ENCODE measurements around the gene ERP27.

The ERP27 gene

DNA sequence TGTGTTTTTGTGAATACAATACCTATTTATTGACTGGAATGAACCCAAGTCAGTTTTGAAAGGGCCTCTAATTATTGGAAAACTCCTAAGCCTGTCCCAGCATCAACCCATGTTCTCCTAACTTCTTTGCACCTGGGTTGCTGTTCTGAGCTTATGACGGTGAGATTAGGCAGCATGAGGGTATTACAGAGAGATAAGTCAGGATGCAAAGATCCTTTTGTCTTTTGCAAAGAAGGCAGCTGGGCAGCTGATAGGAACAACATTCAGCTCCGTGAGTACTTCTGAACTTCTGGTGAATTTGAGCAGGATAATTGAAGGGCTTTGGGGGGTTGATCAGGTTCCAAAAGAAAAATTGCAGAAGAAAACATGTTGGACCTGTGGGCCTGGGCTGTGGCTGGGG lies 34.5 kb upstream of the ERP27 start, which contains the start of gene PDE6H:
PDE6H (plus strand) TSS at position 227 of the 400 bp plus-strand sequence. CDS start 4,971 bp downstream, outside the sequence.
- Histone ChIP-seq H3K9ac (ENCODE audit: low read length) (no peak within 1 kb of the TSS), H2BK5ac (ENCODE audit: low read depth, low read length, poor library complexity, severe bottlenecking) (no peak within 1 kb of the TSS), H3K14ac (ENCODE audit: low read length in 2 of 2) (no peak within 1 kb of the TSS), H4K91ac (ENCODE audit: low read length) (no peak within 1 kb of the TSS), H3K4me2 (ENCODE audit: low read length, poor library complexity, severe bottlenecking) (no peak within 1 kb of the TSS), H3K4me1 (ENCODE audit: control insufficient read depth, insufficient read depth, low read depth, low read length) (no peaks in the 10 kb centered on the region), H3K4me3 (ENCODE audit: insufficient read depth in 1 of 2, low read depth in 1 of 2, low read length in 2 of 2) (no peak within 1 kb of the TSS), H3K9me3 (ENCODE audit: control insufficient read depth, low read length) (no peaks in the 10 kb centered on the region), H2AK5ac (ENCODE audit: low read length, severe bottlenecking) (no peak within 1 kb of the TSS), H3K79me1 (replicated peaks; ENCODE audit: low read length, poor library complexity, severe bottlenecking) (no peaks in the 10 kb centered on the region), H3K4ac (ENCODE audit: low read depth in 1 of 2, low read length in 2 of 2) (no peak within 1 kb of the TSS), H4K8ac (ENCODE audit: low read length) (no peak within 1 kb of the TSS), H2BK120ac (ENCODE audit: low read depth, low read length) (no peak within 1 kb of the TSS), H3K27ac (ENCODE audit: low read length, poor library complexity, severe bottlenecking) (no peak within 1 kb of the TSS), H3K23ac (ENCODE audit: low read length in 2 of 2) (no peak within 1 kb of the TSS), H2AFZ (ENCODE audit: low read depth, low read length) (no peak within 1 kb of the TSS), H2BK12ac (ENCODE audit: low read length in 2 of 2) (no peak within 1 kb of the TSS), H3K36me3 (ENCODE audit: control insufficient read depth in 1 of 2, insufficient read depth in 2 of 2, low read depth in 1 of 2, low read length in 2 of 2) (no peaks in the 10 kb centered on the region), H2BK15ac (ENCODE audit: low read depth, poor library complexity, severe bottlenecking) (no peak within 1 kb of the TSS), H3K18ac (ENCODE audit: low read depth in 1 of 2, low read length in 2 of 2) (no peak within 1 kb of the TSS), H3K27me3 (ENCODE audit: control insufficient read depth in 1 of 2, insufficient read depth in 1 of 2, low read length in 2 of 2) (no peaks in the 10 kb centered on the region)
- no peak for DNase-seq
- WGBS: 83% methylated on average over 2 of the region's 2 CpGs

GRCh38 chr12:14970473-14970872 lies 32.1 kb upstream of the ERP27 start:
- H2BK5ac ChIP-seq (ENCODE audit: low read depth, low read length, poor library complexity, severe bottlenecking): no peak overlapping the region
- 59% methylated on average over 4 of the region's 4 CpGs for WGBS

GRCh38 chr12:14968478-14968877 lies 30.1 kb upstream of the ERP27 start:
- WGBS: 52% methylated on average over 3 of the region's 3 CpGs

More at GRCh38 chr12:14970473-14970872, 32.1 kb upstream of the ERP27 start:
- H3K79me1 ChIP-seq (replicated peaks; ENCODE audit: low read length, poor library complexity, severe bottlenecking): no peaks in the 10 kb centered on the region
- peak overlapping the region; percentile 3 for H4K8ac ChIP-seq (ENCODE audit: low read length)
- peak; percentile 29 for DNase-seq
- no peak overlapping the region for H3K14ac ChIP-seq (ENCODE audit: low read length in 2 of 2)
- no peak overlapping the region for H3K23ac ChIP-seq (ENCODE audit: low read length in 2 of 2)
- no peak overlapping the region for H3K27ac ChIP-seq (ENCODE audit: low read length, poor library complexity, severe bottlenecking)
- no peak overlapping the region for H4K91ac ChIP-seq (ENCODE audit: low read length)
- no peaks in the 10 kb centered on the region for H3K4me1 ChIP-seq (ENCODE audit: control insufficient read depth, insufficient read depth, low read depth, low read length)
- no peak overlapping the region for H2BK120ac ChIP-seq (ENCODE audit: low read depth, low read length)
- H3K27me3 ChIP-seq (ENCODE audit: control insufficient read depth in 1 of 2, insufficient read depth in 1 of 2, low read length in 2 of 2): no peaks in the 10 kb centered on the region
- H2BK15ac ChIP-seq (ENCODE audit: low read depth, poor library complexity, severe bottlenecking): no peak overlapping the region
- H2BK12ac ChIP-seq (ENCODE audit: low read length in 2 of 2): no peak overlapping the region
- H2AK5ac ChIP-seq (ENCODE audit: low read length, severe bottlenecking): no peak overlapping the region
- no peak overlapping the region for H3K9ac ChIP-seq (ENCODE audit: low read length)
- no peaks in the 10 kb centered on the region for H3K9me3 ChIP-seq (ENCODE audit: control insufficient read depth, low read length)
- H3K4ac ChIP-seq (ENCODE audit: low read depth in 1 of 2, low read length in 2 of 2): no peak overlapping the region
- H3K4me3 ChIP-seq (ENCODE audit: insufficient read depth in 1 of 2, low read depth in 1 of 2, low read length in 2 of 2): no peak overlapping the region
- no peak overlapping the region for H3K4me2 ChIP-seq (ENCODE audit: low read length, poor library complexity, severe bottlenecking)
- no peak overlapping the region for H3K18ac ChIP-seq (ENCODE audit: low read depth in 1 of 2, low read length in 2 of 2)
- H2AFZ ChIP-seq (ENCODE audit: low read depth, low read length): no peak overlapping the region
- no peaks in the 10 kb centered on the region for H3K36me3 ChIP-seq (ENCODE audit: control insufficient read depth in 1 of 2, insufficient read depth in 2 of 2, low read depth in 1 of 2, low read length in 2 of 2)

GRCh38 chr12:14965221-14965620 lies 26.9 kb upstream of the ERP27 start:
- Histone ChIP-seq H4K8ac (ENCODE audit: low read length) (no peak overlapping the region), H2BK5ac (ENCODE audit: low read depth, low read length, poor library complexity, severe bottlenecking) (no peak overlapping the region), H3K4me2 (ENCODE audit: low read length, poor library complexity, severe bottlenecking) (no peak overlapping the region), H2BK12ac (ENCODE audit: low read length in 2 of 2) (no peak overlapping the region), H3K9ac (ENCODE audit: low read length) (no peak overlapping the region), H3K4me1 (ENCODE audit: control insufficient read depth, insufficient read depth, low read depth, low read length) (peaks cover 4% of the 10 kb centered on the region), H2BK120ac (ENCODE audit: low read depth, low read length) (no peak overlapping the region), H4K91ac (ENCODE audit: low read length) (no peak overlapping the region), H3K27me3 (ENCODE audit: control insufficient read depth in 1 of 2, insufficient read depth in 1 of 2, low read length in 2 of 2) (no peaks in the 10 kb centered on the region), H3K4me3 (ENCODE audit: insufficient read depth in 1 of 2, low read depth in 1 of 2, low read length in 2 of 2) (no peak overlapping the region), H3K14ac (ENCODE audit: low read length in 2 of 2) (no peak overlapping the region), H3K27ac (ENCODE audit: low read length, poor library complexity, severe bottlenecking) (no peak overlapping the region), H3K36me3 (ENCODE audit: control insufficient read depth in 1 of 2, insufficient read depth in 2 of 2, low read depth in 1 of 2, low read length in 2 of 2) (no peaks in the 10 kb centered on the region), H3K9me3 (ENCODE audit: control insufficient read depth, low read length) (no peaks in the 10 kb centered on the region), H2AFZ (ENCODE audit: low read depth, low read length) (no peak overlapping the region), H3K23ac (ENCODE audit: low read length in 2 of 2) (no peak overlapping the region), H2AK5ac (ENCODE audit: low read length, severe bottlenecking) (no peak overlapping the region), H3K18ac (ENCODE audit: low read depth in 1 of 2, low read length in 2 of 2) (no peak overlapping the region), H2BK15ac (ENCODE audit: low read depth, poor library complexity, severe bottlenecking) (no peak overlapping the region), H3K79me1 (replicated peaks; ENCODE audit: low read length, poor library complexity, severe bottlenecking) (no peaks in the 10 kb centered on the region), H3K4ac (ENCODE audit: low read depth in 1 of 2, low read length in 2 of 2) (no peak overlapping the region)
- no peak for DNase-seq
- 90% methylated on average over 1 of the region's 2 CpGs for WGBS

More at GRCh38 chr12:14968478-14968877, 30.1 kb upstream of the ERP27 start:
- Histone ChIP-seq H4K8ac (ENCODE audit: low read length) (no peak overlapping the region), H2BK12ac (ENCODE audit: low read length in 2 of 2) (no peak overlapping the region), H3K23ac (ENCODE audit: low read length in 2 of 2) (no peak overlapping the region), H3K14ac (ENCODE audit: low read length in 2 of 2) (no peak overlapping the region), H2AFZ (ENCODE audit: low read depth, low read length) (no peak overlapping the region), H3K4me3 (ENCODE audit: insufficient read depth in 1 of 2, low read depth in 1 of 2, low read length in 2 of 2) (no peak overlapping the region), H3K79me1 (replicated peaks; ENCODE audit: low read length, poor library complexity, severe bottlenecking) (no peaks in the 10 kb centered on the region), H3K4me2 (ENCODE audit: low read length, poor library complexity, severe bottlenecking) (no peak overlapping the region), H2BK120ac (ENCODE audit: low read depth, low read length) (no peak overlapping the region), H3K4me1 (ENCODE audit: control insufficient read depth, insufficient read depth, low read depth, low read length) (no peaks in the 10 kb centered on the region), H2BK5ac (ENCODE audit: low read depth, low read length, poor library complexity, severe bottlenecking) (no peak overlapping the region), H4K91ac (ENCODE audit: low read length) (no peak overlapping the region), H3K9ac (ENCODE audit: low read length) (no peak overlapping the region), H3K9me3 (ENCODE audit: control insufficient read depth, low read length) (no peaks in the 10 kb centered on the region), H3K4ac (ENCODE audit: low read depth in 1 of 2, low read length in 2 of 2) (no peak overlapping the region), H3K27ac (ENCODE audit: low read length, poor library complexity, severe bottlenecking) (no peak overlapping the region), H2BK15ac (ENCODE audit: low read depth, poor library complexity, severe bottlenecking) (no peak overlapping the region), H3K27me3 (ENCODE audit: control insufficient read depth in 1 of 2, insufficient read depth in 1 of 2, low read length in 2 of 2) (no peaks in the 10 kb centered on the region), H3K18ac (ENCODE audit: low read depth in 1 of 2, low read length in 2 of 2) (no peak overlapping the region), H3K36me3 (ENCODE audit: control insufficient read depth in 1 of 2, insufficient read depth in 2 of 2, low read depth in 1 of 2, low read length in 2 of 2) (no peaks in the 10 kb centered on the region), H2AK5ac (ENCODE audit: low read length, severe bottlenecking) (no peak overlapping the region)
- no peak for DNase-seq

Data from mesenchymal stem cell (in vitro differentiated cells and primary cell).